Activated T-cell treated with anti-CD3 and anti-CD28 coated beads for 24 hours (primary cell): Measurements from ENCODE around the gene OSTM1.
"Not testable (repeated sequence)": the region's sequence is repeated elsewhere in the genome, so short reads cannot be mapped to it uniquely, and the experiment has no call there.

Source experiments
- DNase-seq: peaks from one replicate; pipeline ENCODE4 v3.0.0-alpha.2; 2020; ENCODE audit warnings: low read depth

The OSTM1 gene

GRCh38 chr6:108020472-108021116 lies 53.9 kb downstream of the OSTM1 start:
- DNase-seq: no peak

DNA sequence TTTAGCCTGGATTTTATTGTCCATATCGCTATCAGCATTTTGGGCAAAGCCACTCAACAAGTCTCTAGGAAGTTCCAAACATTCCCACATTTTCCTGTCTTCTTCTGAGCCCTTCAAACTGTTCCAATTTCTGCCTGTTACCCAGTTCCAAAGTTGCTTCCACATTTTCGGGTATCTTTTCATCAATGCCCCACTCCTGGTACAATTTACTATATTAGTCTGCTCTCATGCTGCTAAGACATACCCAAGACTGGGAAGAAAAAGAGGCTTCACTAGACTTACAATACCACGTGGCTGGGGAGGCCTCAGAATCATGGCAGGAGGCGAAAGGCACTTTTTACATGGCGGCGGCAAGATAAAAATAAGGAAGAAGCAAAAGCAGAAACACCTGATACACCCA lies 58.3 kb downstream of the OSTM1 start:
- not testable (repeated sequence) for DNase-seq

DNA sequence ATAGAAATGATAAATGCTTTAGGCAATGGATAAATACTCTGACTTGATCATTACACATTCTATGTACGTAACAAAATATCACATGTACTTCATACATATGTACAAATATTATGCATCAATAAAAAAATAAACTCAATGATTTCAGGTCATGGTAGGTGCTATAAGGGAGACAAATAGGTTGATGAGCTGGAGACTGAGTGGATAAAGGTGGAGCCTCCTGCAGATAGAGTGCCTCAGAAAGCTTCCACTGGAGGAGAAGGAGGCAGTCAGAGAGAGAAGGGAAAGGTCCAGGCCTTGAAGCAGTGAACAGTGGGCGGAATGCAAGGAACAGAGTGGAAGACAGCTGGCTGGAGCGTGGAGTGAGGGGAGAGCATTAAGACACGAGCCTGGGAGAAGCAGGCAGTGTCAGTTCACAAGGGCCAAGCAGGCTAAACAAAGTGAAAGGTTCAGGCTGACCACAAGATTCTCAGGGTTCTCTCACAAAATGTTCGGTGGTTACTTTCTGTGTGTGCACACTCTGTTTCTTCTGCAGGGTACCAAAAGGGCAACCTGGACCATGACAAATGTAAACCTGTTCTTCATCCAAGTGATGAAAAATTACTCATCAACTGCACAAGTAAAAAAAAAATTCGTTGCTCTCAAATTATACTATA lies 60.6 kb downstream of the OSTM1 start:
- DNase-seq: no peak

GRCh38 chr6:108009894-108010293 lies 64.6 kb downstream of the OSTM1 start:
- no peak for DNase-seq

GRCh38 chr6:108009258-108009657 lies 65.3 kb downstream of the OSTM1 start:
- DNase-seq: not testable (repeated sequence)

DNA sequence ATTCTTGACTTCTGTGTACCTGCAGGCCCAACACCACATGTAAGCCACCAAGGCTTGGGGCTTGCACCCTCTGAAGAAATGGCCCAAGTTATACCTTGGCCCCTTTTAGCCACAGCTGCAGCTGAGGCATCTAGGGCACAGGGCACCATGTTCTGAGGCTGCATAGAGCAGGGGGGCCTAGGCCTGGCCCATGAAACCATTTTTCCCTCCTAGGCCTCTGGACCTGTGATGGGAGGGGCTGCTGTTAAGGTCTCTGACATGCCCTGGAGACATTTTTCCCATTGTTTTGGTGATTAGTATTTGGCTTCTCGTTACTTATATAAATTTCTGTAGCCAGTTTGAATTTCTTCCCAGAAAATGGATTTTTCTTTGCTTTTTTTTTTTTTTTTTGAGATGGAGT lies 66.2 kb downstream of the OSTM1 start:
- no peak for DNase-seq

- DNase-seq: no peak
These were observed 68.6 kb downstream of the OSTM1 start for GRCh38 chr6:108005961-108006360.

DNA sequence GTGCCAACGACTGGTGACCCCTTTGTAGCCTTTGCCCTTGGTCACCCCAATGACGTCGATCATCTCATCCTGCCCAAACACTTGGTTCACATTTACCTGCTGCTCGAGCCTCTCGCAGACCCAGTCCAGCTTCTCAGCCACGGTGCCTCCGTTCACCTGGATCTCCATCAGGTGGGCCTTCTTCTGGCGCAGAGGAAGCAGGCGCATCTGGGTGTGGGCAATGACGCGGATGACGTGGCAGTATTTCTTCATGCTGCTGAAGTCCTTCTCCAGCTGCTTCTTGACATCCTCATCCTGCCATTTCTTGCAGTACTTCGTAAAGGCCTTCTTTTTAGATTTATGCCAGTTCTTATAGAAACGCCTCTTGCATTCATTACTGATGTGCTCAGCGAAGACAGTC lies 69.7 kb downstream of the OSTM1 start:
- DNase-seq: no peak

DNA sequence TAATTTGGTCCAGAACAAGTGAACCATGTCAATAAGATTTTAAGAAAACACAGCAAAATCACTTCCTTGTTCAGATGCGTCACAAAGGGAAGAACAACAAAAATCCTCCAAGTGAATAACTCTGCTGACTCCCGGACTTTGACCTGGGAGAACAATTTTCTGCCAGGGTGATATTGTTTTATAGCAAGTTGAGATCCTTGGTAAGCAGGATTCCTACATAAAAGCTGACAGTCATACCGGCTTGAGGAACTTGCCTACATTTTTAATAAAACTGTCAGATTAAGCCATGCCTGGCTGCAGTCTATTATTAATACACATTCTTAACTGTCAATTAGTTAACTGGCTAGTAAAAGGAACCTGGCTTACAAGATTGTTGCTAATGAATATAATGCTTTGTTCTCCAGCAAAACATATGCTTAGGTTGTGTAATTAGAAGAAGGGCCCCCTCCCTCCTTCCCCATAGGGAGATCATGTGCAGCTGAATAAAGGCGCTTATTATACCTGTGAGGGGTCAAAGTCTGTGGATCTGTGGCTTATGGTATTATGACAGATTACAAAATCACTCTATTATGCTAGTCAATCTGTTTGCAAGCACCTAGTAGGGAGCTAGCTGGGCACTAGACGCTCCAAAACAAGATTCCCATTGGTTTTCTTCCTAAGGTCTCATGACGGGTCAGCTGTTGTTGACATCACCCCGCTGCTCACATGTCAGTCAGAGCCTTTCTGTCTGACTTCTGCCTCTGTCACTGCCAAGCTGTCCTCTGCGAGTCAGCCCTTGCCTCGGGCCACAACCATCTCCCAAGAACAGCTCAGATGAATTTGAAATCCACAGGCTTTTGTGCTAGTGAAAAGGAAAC lies 71.9 kb downstream of the OSTM1 start:
- no peak for DNase-seq

- DNase-seq: no peak
These were observed 72.8 kb downstream of the OSTM1 start for GRCh38 chr6:108001696-108002231.

DNA sequence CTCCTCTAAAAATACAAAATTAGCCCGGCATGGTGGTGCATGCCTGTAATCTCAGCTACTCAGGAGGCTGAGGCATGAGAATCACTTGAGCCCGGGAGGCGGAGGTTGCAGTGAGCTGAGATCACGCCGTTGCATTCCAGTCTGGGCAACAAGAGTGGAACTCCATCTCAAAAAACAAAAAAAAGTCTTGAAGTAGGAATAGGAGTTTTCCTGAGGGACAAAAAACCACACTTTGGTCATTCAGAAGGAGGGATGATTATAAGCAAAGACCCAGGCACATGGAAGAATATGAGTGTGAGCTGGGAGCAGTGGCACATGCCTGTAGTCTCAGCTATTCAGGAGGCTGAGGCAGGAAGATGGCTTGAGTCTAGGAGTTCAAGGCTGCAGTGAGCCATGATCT lies 74.3 kb downstream of the OSTM1 start:
- not testable (repeated sequence) for DNase-seq

DNA sequence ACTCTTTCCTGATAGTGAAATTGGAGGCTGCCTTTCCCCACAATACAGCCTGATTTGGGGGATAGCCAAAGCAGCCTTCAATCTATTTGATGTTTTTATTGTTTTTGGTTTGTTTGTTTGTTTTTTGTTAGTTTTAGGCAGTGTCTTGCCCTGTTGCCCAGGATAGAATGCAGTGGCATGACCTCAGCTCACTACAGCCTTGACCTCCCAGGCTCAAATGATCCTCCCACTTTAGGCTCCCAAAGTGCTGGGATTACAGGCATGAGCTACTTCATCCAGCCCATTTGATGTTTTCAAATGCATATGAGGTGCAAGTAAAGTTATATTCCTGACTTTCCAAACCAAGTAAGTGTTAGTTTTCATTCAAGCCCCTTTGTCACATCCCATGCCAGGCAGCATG lies 75.2 kb downstream of the OSTM1 start:
- DNase-seq: no peak

DNA sequence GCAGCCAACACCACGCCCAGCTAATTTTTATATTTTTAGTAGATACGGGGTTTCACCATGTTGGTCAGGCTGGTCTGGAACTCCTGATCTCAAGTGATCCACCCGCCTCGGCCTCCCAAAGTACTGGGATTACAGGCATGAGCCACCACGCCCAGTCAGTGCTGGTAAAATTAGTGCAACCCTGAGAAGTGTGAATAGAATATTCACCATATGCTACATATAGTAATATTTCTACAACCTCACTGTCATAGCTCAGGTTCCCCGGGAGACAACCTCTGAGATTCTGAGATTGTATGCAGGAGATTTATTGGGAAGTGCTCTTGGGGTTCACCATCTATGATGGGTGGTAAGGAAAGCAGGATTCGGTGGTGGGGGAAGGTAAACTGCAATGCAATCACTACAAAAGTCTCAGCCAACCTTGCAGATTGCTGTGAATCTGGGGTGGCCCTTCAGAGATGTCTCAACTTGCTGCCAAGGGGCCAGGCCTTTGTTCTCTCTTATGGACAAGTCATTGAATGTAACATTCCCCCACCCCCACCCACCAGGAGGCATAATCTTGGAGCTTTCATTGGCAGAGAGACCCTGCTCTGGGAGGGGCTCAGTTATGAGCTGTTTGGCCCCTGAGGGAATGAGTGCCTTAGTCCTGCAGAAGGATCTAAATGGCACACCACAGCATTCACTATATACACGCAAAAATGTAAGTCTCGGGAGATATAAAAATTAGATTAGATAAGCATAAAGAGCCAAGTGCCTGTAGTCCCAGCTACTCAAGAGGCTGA lies 82.6 kb downstream of the OSTM1 start:
- DNase-seq: no peak
